Testis (tissue), 3 donors: ENCODE data around the gene UTP15. TPM values are rescaled to one million over a fixed set of nuclear protein-coding genes. Genes with fewer than 3 reads are reported as not detected.

Source experiments
- DNase-seq: peaks from one replicate; pipeline ENCODE4 v3.0.0-alpha.2; 2019
- H3K27ac ChIP-seq, 2 donors: fragments of 200-600 bp; sonication (generic); one replicate each; pipeline ENCODE4 v1.5.1; 2019
- H3K27me3 ChIP-seq: fragments of 200-600 bp; sonication (generic); one replicate; pipeline ENCODE4 v1.5.1; 2019
- H3K36me3 ChIP-seq: fragments of 200-600 bp; sonication (generic); one replicate; pipeline ENCODE4 v1.5.1; 2017; ENCODE audit warnings: low read depth; ENCODE audit errors: missing control alignments
- H3K4me1 ChIP-seq: fragments of 200-600 bp; sonication (generic); one replicate; pipeline ENCODE4 v1.5.1; 2019
- H3K4me3 ChIP-seq, 2 donors: fragments of 200-600 bp; sonication (generic); one replicate each; pipeline ENCODE4 v1.5.1; 2017 to 2019
- H3K9me3 ChIP-seq: fragments of 200-600 bp; sonication (generic); one replicate; pipeline ENCODE4 v1.5.1; 2017
- CTCF ChIP-seq, 3 experiments: fragments of 450-650 bp in 2 of 3; fragments of 200-600 bp in 1 of 3; sonication (generic) in 1 of 3; IDR thresholded peaks; one replicate each; pipeline ENCODE4 v1.5.1; 2016 to 2019; ENCODE audit warnings: antibody characterized with exemption in 3 of 3, mild to moderate bottlenecking in 2 of 3, moderate library complexity in 1 of 3
- POLR2A ChIP-seq: fragments of 450-650 bp; IDR thresholded peaks from one replicate; pipeline ENCODE4 v1.6.1; 2017; ENCODE audit warnings: antibody characterized with exemption, mild to moderate bottlenecking, moderate library complexity
- WGBS, 2 donors: methylation state at CpG; one replicate each; pipeline ENCODE4 v1.1.5; 2018; 5-methylcytosine and 5-hydroxymethylcytosine counted together
- intact Hi-C: fragments of 100-400 bp; cut with DNase I; formaldehyde crosslinking; loops from one replicate; pipeline ENCODE4 v1.15.1; 2023; ENCODE audit warnings: low total_unique reads
- polyA plus RNA-seq: library from polyadenylated mRNA; stranded (reverse); fragments of 350-450 nt; fragmentation: Illumina TruSeq; extraction: RNeasy Lipid Tissue Mini Kit (QIAGEN cat#74804); gene quantifications from one replicate; pipeline ENCODE4 v1.2.3, GENCODE V29; 2014; ENCODE audit warnings: low read depth, low replicate concordance; ENCODE audit not compliant: insufficient read depth
- total RNA-seq, 2 donors: library from RNA; depleted of rRNA; stranded (reverse); fragments of >200 nt; gene quantifications; one replicate each; pipeline ENCODE4 v1.2.3, GENCODE V29; 2016

Gene UTP15
- total and polyA plus RNA-seq, 3 donors from 2014 or later, result 11.4 to 36.7 (median 34.9) TPM

GRCh38 chr5:73587923-73588322 lies 22.4 kb downstream of the UTP15 start:
- Histone ChIP-seq H3K4me3 (no peak overlapping the region), H3K9me3 (no peaks in the 10 kb centered on the region), H3K36me3 (no peaks in the 10 kb centered on the region), H3K27me3 (no peaks in the 10 kb centered on the region), H3K4me1 (no peaks in the 10 kb centered on the region), H3K27ac (no peak overlapping the region)
- intact Hi-C loops, result no loop called here
- DNase-seq, result no peak
- TF ChIP-seq POLR2A, result no peak
- TF ChIP-seq CTCF (IDR thresholded peaks at IDR 0.05), result no peak
- 71 to 72% methylated on average over 1 of the region's 1 CpG for WGBS, 2 donors

GRCh38 chr5:73591102-73591695 lies 25.7 kb downstream of the UTP15 start:
- 53 to 61% methylated on average over 4 of the region's 4 CpGs for WGBS, 2 donors
- intact Hi-C loops, result loop anchor here (2.0 kb wide), 1 partner anchor 202 kb away; no protein-coding TSS in a partner anchor
- DNase-seq, result peak; percentile 70
- Histone ChIP-seq H3K27ac (no peak overlapping the region), H3K4me1 (no peaks in the 10 kb centered on the region), H3K4me3 (no peak overlapping the region), H3K36me3 (no peaks in the 10 kb centered on the region), H3K9me3 (no peaks in the 10 kb centered on the region), H3K27me3 (no peaks in the 10 kb centered on the region)
- TF ChIP-seq CTCF (IDR thresholded peaks at IDR 0.05) (peak; percentile 91 to 97 (median 97)), POLR2A (no peak)

GRCh38 chr5:73591698-73592501 lies 26.4 kb downstream of the UTP15 start:
- Histone ChIP-seq H3K9me3 (no peaks in the 10 kb centered on the region), H3K36me3 (no peaks in the 10 kb centered on the region), H3K27ac (no peak overlapping the region), H3K4me3 (no peak overlapping the region), H3K4me1 (no peaks in the 10 kb centered on the region), H3K27me3 (no peaks in the 10 kb centered on the region)
- DNase-seq, result no peak
- TF ChIP-seq POLR2A (no peak), CTCF (IDR thresholded peaks at IDR 0.05) (no peak)
- intact Hi-C loops, result loop anchor here (2.0 kb wide), 1 partner anchor 201 kb away; no protein-coding TSS in a partner anchor
- WGBS, 2 donors, result 64 to 66% methylated on average over 4 of the region's 4 CpGs

- no peak overlapping the region for H3K27ac ChIP-seq
- TF ChIP-seq POLR2A (no peak), CTCF (IDR thresholded peaks at IDR 0.05) (no peak)
- no peaks in the 10 kb centered on the region for H3K36me3 ChIP-seq
- no peak overlapping the region for H3K4me3 ChIP-seq
- intact Hi-C loops, result no loop called here
- no peaks in the 10 kb centered on the region for H3K4me1 ChIP-seq
- no peaks in the 10 kb centered on the region for H3K27me3 ChIP-seq
- DNase-seq, result no peak
- H3K9me3 ChIP-seq, result no peaks in the 10 kb centered on the region
- 71 to 72% methylated on average over 1 of the region's 1 CpG for WGBS, 2 donors
These were observed 27.0 kb downstream of the UTP15 start for GRCh38 chr5:73592551-73592950.
